Cardiac muscle cell (in vitro differentiated cells and primary cell): ENCODE measurements around the gene CYP2J2. TPM values are rescaled to one million over a fixed set of nuclear protein-coding genes. Genes with fewer than 3 reads are reported as not detected.
A peak's percentile ranks its signal among the peaks of the same experiment; 100 is the strongest.

ENCODE experiments used
- DNase-seq, 2 donors: peaks; one replicate each; pipeline versions ENCODE4 v3.0.0 to v3.0.0-alpha.2; 2010 to 2017; ENCODE audit warnings: low read depth in 1 of 2, low spot score in 1 of 2
- H3K27ac ChIP-seq: fragments of 200-600 bp; sonication (generic); 2 replicates; pipeline ENCODE4 v1.5.1; 2016
- H3K27me3 ChIP-seq: fragments of 200-600 bp; sonication (generic); 2 replicates; pipeline ENCODE4 v1.6.0; 2016; ENCODE audit warnings: control low read depth
- H3K36me3 ChIP-seq: fragments of 200-600 bp; sonication (generic); 2 replicates; pipeline ENCODE4 v1.5.1; 2016; ENCODE audit warnings: control low read depth
- H3K4me1 ChIP-seq: fragments of 200-600 bp; sonication (generic); 2 replicates; pipeline ENCODE4 v1.8.1; 2017; ENCODE audit warnings: low read depth, mild to moderate bottlenecking, mixed run types
- H3K4me3 ChIP-seq: fragments of 200-600 bp; sonication (generic); 2 replicates; pipeline ENCODE4 v1.5.1; 2016; ENCODE audit warnings: mild to moderate bottlenecking
- H3K9me3 ChIP-seq: fragments of 200-600 bp; sonication (generic); 2 replicates; pipeline ENCODE4 v1.5.1; 2017; ENCODE audit warnings: low read depth, mild to moderate bottlenecking, control low read depth
- polyA plus RNA-seq: library from polyadenylated mRNA; unstranded; fragments of >200 nt; fragmentation: Nextera tagmentation; extraction: Ambion mirVana; gene quantifications from 2 replicates; pipeline ENCODE4 v1.2.1, GENCODE V29; 2016
- total RNA-seq: library from RNA; depleted of rRNA; stranded (reverse); fragments of >200 nt; gene quantifications from 2 replicates; pipeline ENCODE4 v1.2.3, GENCODE V29; 2016
- TF ChIP-seq, protein P1 (sequence below): IDR thresholded peaks from 2 replicates; pipeline ENCODE4 v1.5.1; 2012; ENCODE audit warnings: low read depth, mild to moderate bottlenecking, low read length

CYP2J2 gene
- total and polyA plus RNA-seq, 2 experiments from 2014 or later = 3.4 to 7.6 TPM

DNA sequence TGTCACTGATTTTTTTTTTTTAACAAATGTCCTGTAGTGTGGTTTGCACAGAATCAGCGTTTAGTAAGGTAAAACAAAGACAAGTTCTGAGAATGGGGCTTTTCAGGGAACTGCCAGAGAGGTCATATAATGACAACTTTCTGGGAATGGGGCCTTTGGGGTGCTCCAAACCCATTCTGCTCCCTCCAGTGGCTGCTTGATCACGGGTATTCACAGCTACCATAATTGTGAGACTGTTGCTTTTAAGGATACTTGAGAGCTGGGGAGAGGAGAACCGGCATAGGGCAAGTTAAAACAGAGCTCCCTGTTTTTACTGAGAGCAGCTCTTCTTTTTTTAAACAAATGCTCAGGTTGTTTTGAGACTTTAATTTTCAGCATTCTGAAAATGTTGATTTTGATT, 48.2 kb downstream of the CYP2J2 start:
- no peak overlapping the region for H3K27ac ChIP-seq
- DNase-seq = no peak
- H3K4me1 ChIP-seq = peaks cover 20% of the 10 kb centered on the region
- TF ChIP-seq, protein P1, sequence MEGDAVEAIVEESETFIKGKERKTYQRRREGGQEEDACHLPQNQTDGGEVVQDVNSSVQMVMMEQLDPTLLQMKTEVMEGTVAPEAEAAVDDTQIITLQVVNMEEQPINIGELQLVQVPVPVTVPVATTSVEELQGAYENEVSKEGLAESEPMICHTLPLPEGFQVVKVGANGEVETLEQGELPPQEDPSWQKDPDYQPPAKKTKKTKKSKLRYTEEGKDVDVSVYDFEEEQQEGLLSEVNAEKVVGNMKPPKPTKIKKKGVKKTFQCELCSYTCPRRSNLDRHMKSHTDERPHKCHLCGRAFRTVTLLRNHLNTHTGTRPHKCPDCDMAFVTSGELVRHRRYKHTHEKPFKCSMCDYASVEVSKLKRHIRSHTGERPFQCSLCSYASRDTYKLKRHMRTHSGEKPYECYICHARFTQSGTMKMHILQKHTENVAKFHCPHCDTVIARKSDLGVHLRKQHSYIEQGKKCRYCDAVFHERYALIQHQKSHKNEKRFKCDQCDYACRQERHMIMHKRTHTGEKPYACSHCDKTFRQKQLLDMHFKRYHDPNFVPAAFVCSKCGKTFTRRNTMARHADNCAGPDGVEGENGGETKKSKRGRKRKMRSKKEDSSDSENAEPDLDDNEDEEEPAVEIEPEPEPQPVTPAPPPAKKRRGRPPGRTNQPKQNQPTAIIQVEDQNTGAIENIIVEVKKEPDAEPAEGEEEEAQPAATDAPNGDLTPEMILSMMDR = no peak
- peaks cover 4% of the 10 kb centered on the region for H3K36me3 ChIP-seq
- H3K9me3 ChIP-seq = no peaks in the 10 kb centered on the region
- H3K27me3 ChIP-seq = no peaks in the 10 kb centered on the region
- no peak overlapping the region for H3K4me3 ChIP-seq

DNA sequence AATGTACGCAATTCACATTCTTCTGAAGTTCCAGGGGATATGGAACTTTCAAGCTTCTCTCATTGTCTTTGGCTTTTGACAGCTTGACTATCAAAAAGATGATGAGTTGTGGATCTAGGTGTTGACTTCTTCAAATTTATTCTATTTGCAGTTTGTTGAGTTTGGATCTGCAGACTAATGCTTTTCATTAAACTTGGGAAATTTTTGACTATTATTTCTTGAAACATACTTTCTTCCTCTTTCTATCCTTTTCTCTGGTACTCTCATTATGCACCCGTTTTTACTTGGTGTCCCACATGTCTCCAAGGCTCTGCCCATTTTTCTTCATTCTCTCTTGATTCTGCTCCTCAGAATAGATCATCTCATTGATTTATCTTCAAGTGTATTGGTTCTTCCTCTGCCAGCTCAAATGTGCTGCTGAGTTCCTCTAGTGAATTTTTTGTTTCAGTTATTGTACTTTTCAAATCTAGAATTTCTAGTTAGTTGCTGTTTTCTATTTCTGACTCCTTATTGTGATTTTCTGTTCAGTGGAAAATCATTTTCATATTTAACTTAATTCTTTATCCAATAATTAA, 49.4 kb downstream of the CYP2J2 start:
- no peak overlapping the region for H3K27ac ChIP-seq
- peaks cover 20% of the 10 kb centered on the region for H3K4me1 ChIP-seq
- no peak for DNase-seq
- TF ChIP-seq, protein P1 = no peak
- no peaks in the 10 kb centered on the region for H3K27me3 ChIP-seq
- peaks cover 13% of the 10 kb centered on the region for H3K36me3 ChIP-seq
- no peaks in the 10 kb centered on the region for H3K9me3 ChIP-seq
- H3K4me3 ChIP-seq = no peak overlapping the region

DNA sequence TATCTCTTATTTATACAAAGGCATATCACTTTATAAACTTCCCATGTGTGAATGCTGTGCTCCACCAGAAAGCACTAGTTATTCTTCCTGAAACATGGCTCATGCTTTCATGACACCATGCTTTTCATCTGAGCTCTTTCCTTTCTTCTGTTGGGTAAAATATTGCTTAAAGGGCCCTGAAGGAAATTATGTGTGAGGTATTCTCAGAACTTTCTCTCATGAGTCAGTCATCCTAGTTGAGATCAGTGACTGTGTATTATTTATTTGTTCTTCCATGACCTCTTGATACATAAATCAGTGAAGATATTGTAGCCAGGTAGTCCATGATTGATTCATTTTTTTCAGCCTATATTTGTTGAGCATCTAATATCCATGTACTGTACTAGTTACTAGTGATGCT, 54.8 kb downstream of the CYP2J2 start:
- Histone ChIP-seq H3K36me3 (peaks cover 27% of the 10 kb centered on the region), H3K4me1 (no peaks in the 10 kb centered on the region), H3K27ac (no peak overlapping the region), H3K9me3 (no peaks in the 10 kb centered on the region), H3K4me3 (no peak overlapping the region), H3K27me3 (no peaks in the 10 kb centered on the region)
- no peak for DNase-seq
- TF ChIP-seq, protein P1 = no peak

DNA sequence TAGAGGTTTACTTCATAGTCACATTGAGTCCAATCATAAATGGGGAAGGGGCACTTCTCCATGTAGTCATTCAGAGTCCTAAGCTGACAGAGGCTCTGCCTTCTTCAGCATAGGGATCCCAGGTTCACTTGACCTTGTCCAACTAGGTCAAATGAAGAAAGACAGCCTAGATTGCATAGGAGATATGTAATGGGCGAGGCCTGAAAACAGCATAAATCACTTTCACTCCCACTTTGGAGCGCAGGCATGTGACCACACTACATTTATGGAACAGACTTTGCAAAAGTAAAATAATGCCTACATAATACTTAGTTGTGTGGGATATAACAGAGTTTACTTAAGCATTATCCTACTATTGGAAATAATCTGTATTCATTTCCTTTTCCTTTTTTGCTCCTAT, 60.1 kb downstream of the CYP2J2 start:
- TF ChIP-seq, protein P1 = no peak
- Histone ChIP-seq H3K27ac (peak overlapping the region; percentile 18), H3K36me3 (peaks cover 20% of the 10 kb centered on the region), H3K4me3 (no peak overlapping the region), H3K27me3 (no peaks in the 10 kb centered on the region), H3K4me1 (peaks cover 17% of the 10 kb centered on the region), H3K9me3 (no peaks in the 10 kb centered on the region)
- DNase-seq = no peak

DNA sequence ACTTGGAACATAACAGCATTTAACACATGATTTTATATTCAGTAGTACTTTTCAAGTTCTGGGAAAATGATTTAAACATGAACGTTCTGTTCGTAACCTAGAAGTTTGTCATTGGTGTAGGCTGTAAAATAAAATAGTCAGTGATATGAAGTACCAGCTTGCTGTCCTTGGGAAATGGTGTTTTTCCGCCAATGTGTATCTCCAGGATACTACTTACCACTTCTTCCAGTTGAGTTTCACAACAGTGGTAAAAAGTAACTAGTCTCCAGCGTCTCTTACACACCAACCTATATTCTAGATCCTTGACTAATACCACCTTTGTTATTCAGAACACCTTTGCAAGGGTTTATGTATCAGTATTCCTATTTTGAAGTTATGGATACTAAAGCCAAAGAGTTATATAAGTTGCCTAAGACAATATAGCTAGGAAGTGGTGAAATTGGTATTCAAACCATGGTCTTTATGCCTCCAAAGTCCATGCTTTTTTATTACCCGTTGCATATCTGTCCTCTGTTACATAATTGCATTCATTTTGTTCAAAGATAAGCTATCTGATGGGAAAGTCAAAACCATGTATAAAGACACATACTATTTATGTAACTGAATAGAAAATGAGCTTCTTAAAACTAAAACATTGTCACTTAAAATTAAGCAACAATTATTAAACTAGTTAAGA, 68.8 kb downstream of the CYP2J2 start:
- Histone ChIP-seq H3K27me3 (no peaks in the 10 kb centered on the region), H3K36me3 (peaks cover 4% of the 10 kb centered on the region), H3K27ac (peak overlapping the region; percentile 74), H3K4me3 (no peak overlapping the region), H3K4me1 (peaks cover 15% of the 10 kb centered on the region), H3K9me3 (no peaks in the 10 kb centered on the region)
- no peak for DNase-seq
- TF ChIP-seq, protein P1 = no peak
